GM23338 (cell line): Measurements from ENCODE around the gene KCNK10. TPM values are rescaled to one million over a fixed set of nuclear protein-coding genes. Genes with fewer than 3 reads are reported as not detected.

Source experiments
- ATAC-seq: fragments of 200-7000 bp; cut with Tn5 transposase; 3 replicates; pipeline ENCODE4 v1.9.1; 2020
- DNase-seq: peaks from one replicate; pipeline ENCODE4 v3.0.0-alpha.2; 2015; ENCODE audit warnings: low spot score
- H2AFZ ChIP-seq: fragments of 200-600 bp; sonication (generic); 2 replicates; pipeline ENCODE4 v1.8.0; 2016; ENCODE audit warnings: antibody characterized with exemption, mild to moderate bottlenecking, moderate library complexity
- H3F3A ChIP-seq: fragments of 200-600 bp; sonication (generic); replicated peaks from 2 replicates; pipeline ENCODE4 v1.8.0; 2017; ENCODE audit warnings: antibody characterized with exemption, mixed run types, low read depth
- H3K27ac ChIP-seq: fragments of 200-600 bp; sonication (generic); 2 replicates; pipeline ENCODE4 v1.6.1; 2016; ENCODE audit warnings: low read depth
- H3K27me3 ChIP-seq: fragments of 200-600 bp; sonication (generic); 2 replicates; pipeline ENCODE4 v1.8.0; 2016; ENCODE audit warnings: mild to moderate bottlenecking, mixed run types, moderate library complexity; ENCODE audit not compliant: insufficient read depth
- H3K36me3 ChIP-seq: fragments of 200-600 bp; sonication (generic); 2 replicates; pipeline ENCODE4 v1.8.0; 2016; ENCODE audit warnings: mild to moderate bottlenecking; ENCODE audit not compliant: insufficient read depth
- H3K4me1 ChIP-seq: fragments of 200-600 bp; sonication (generic); 2 replicates; pipeline ENCODE4 v1.8.0; 2016; ENCODE audit warnings: mild to moderate bottlenecking, moderate library complexity; ENCODE audit not compliant: insufficient read depth
- H3K4me2 ChIP-seq: fragments of 200-600 bp; sonication (generic); 2 replicates; pipeline ENCODE4 v1.7.1; 2017; ENCODE audit warnings: mixed run types
- H3K4me3 ChIP-seq: fragments of 200-600 bp; sonication (generic); 2 replicates; pipeline ENCODE4 v1.6.1; 2016; ENCODE audit warnings: mixed run types
- H3K79me2 ChIP-seq: fragments of 200-600 bp; sonication (generic); replicated peaks from 2 replicates; pipeline ENCODE4 v1.8.0; 2017; ENCODE audit warnings: mild to moderate bottlenecking; ENCODE audit not compliant: insufficient read depth
- H3K9me2 ChIP-seq: fragments of 200-600 bp; sonication (generic); 2 replicates; pipeline ENCODE4 v1.8.0; 2017; ENCODE audit not compliant: insufficient read depth
- H4K20me1 ChIP-seq: fragments of 200-600 bp; sonication (generic); replicated peaks from 2 replicates; pipeline ENCODE4 v1.8.0; 2017; ENCODE audit warnings: mild to moderate bottlenecking; ENCODE audit not compliant: insufficient read depth
- H3K27ac Mint-ChIP-seq: 2 replicates; pipeline ENCODE4 v1.8.0; 2020; ENCODE audit warnings: inconsistent platforms, mild to moderate bottlenecking, moderate library complexity, mixed read lengths
- H3K27me3 Mint-ChIP-seq: 3 replicates; pipeline ENCODE4 v1.8.0; 2022; ENCODE audit warnings: low read depth, mild to moderate bottlenecking, moderate library complexity, mixed read lengths, inconsistent platforms; ENCODE audit not compliant: insufficient read depth, poor library complexity
- H3K36me3 Mint-ChIP-seq: 3 replicates; pipeline ENCODE4 v1.8.0; 2021; ENCODE audit warnings: low read depth, mild to moderate bottlenecking, inconsistent platforms, moderate library complexity, mixed read lengths
- H3K4me1 Mint-ChIP-seq: 3 replicates; pipeline ENCODE4 v1.8.0; 2020; ENCODE audit warnings: mild to moderate bottlenecking, inconsistent platforms, mixed read lengths
- H3K4me3 Mint-ChIP-seq: 3 replicates; pipeline ENCODE4 v1.8.0; 2021; ENCODE audit warnings: moderate library complexity, mild to moderate bottlenecking, inconsistent platforms, mixed read lengths
- H3K9me3 Mint-ChIP-seq: 3 replicates; pipeline ENCODE4 v1.8.0; 2020; ENCODE audit warnings: moderate library complexity, mild to moderate bottlenecking, inconsistent platforms, mixed read lengths
- CTCF ChIP-seq, 2 experiments: fragments of 200-600 bp in 1 of 2; sonication (generic) in 1 of 2; conservative IDR thresholded peaks; 2 replicates each; pipeline versions ENCODE4 v1.5.1 to v1.6.1; 2016 to 2017; ENCODE audit warnings: antibody characterized with exemption in 2 of 2, low read depth in 2 of 2, mild to moderate bottlenecking in 2 of 2, moderate library complexity in 1 of 2
- ETS1 ChIP-seq: IDR thresholded peaks from 2 replicates; pipeline ENCODE4 v1.6.1; 2016; ENCODE audit warnings: antibody characterized with exemption
- EZH2phosphoT487 ChIP-seq: fragments of 200-600 bp; sonication (generic); IDR thresholded peaks from one replicate; pipeline ENCODE4 v1.8.1; 2018; ENCODE audit warnings: antibody characterized with exemption; ENCODE audit not compliant: unreplicated experiment
- JUNB ChIP-seq: IDR thresholded peaks from one replicate; pipeline ENCODE4 v1.6.1; 2016; ENCODE audit warnings: antibody characterized with exemption; ENCODE audit not compliant: unreplicated experiment
- NANOG ChIP-seq: IDR thresholded peaks from 2 replicates; pipeline ENCODE4 v1.6.1; 2016; ENCODE audit warnings: antibody characterized with exemption, borderline replicate concordance
- POLR2AphosphoS5 ChIP-seq: IDR thresholded peaks from 2 replicates; pipeline ENCODE4 v1.6.1; 2016; ENCODE audit warnings: antibody characterized with exemption, low read depth
- STAT1 ChIP-seq: IDR thresholded peaks from one replicate; pipeline ENCODE4 v1.6.1; 2016; ENCODE audit warnings: antibody characterized with exemption; ENCODE audit not compliant: unreplicated experiment
- ZNF114 ChIP-seq: fragments of 250-450 bp; sonication (Bioruptor Pico); IDR thresholded peaks from 2 replicates; pipeline ENCODE4 v1.5.0; 2020; ENCODE audit warnings: mild to moderate bottlenecking, moderate library complexity
- ZNF331 ChIP-seq: fragments of 250-450 bp; sonication (Bioruptor Pico); IDR thresholded peaks from 2 replicates; pipeline ENCODE4 v1.5.0; 2020; ENCODE audit warnings: low read depth, mild to moderate bottlenecking, moderate library complexity
- ZNF462 ChIP-seq: fragments of 250-450 bp; sonication (Bioruptor Pico); IDR thresholded peaks from 2 replicates; pipeline ENCODE4 v1.5.0; 2020; ENCODE audit warnings: mild to moderate bottlenecking, moderate library complexity
- polyA plus RNA-seq: library from polyadenylated mRNA; unstranded; fragments of >200 nt; fragmentation: Nextera tagmentation; extraction: Ambion mirVana; gene quantifications from 2 replicates; pipeline ENCODE4 v1.2.1, GENCODE V29; 2016
- total RNA-seq: library from RNA; depleted of rRNA; stranded (reverse); fragments of >200 nt; shearing (Covaris generic); gene quantifications from 2 replicates; pipeline ENCODE4 v1.2.3, GENCODE V29; 2014

KCNK10 gene
- total and polyA plus RNA-seq, 2 experiments from 2014 or later, result 0.29 to 1.0 TPM

- H3K4me3 Mint-ChIP-seq, result no peak overlapping the region
- H3K27me3 Mint-ChIP-seq, result peaks cover 3% of the 10 kb centered on the region
Observed at GRCh38 chr14:88296351-88296750, 26.7 kb downstream of the KCNK10 start.

More at GRCh38 chr14:88296351-88296750, 26.7 kb downstream of the KCNK10 start:
- Histone ChIP-seq H2AFZ (no peak overlapping the region), H3K4me3 (no peak overlapping the region), H3K36me3 (no peaks in the 10 kb centered on the region), H3K27ac (no peak overlapping the region), H3K79me2 (no peaks in the 10 kb centered on the region), H3K9me2 (no peaks in the 10 kb centered on the region), H3F3A (no peaks in the 10 kb centered on the region), H3K4me1 (no peaks in the 10 kb centered on the region), H3K4me2 (no peak overlapping the region), H3K27me3 (no peaks in the 10 kb centered on the region), H4K20me1 (no peaks in the 10 kb centered on the region)
- TF ChIP-seq JUNB, result no peak
- TF ChIP-seq ZNF462 (CRISPR knock-in tag), result no peak
- no peak for TF ChIP-seq EZH2phosphoT487
- TF ChIP-seq STAT1, result no peak
- no peak for TF ChIP-seq ZNF331 (CRISPR knock-in tag)
- TF ChIP-seq ETS1, result no peak
- no peak for TF ChIP-seq CTCF (conservative IDR thresholded peaks at IDR 0.05; ENCODE audit: low read depth in 2 of 2)
- no peak for TF ChIP-seq POLR2AphosphoS5
- TF ChIP-seq NANOG, result no peak
- TF ChIP-seq ZNF114 (CRISPR knock-in tag), result no peak
- Mint-ChIP-seq H3K9me3 (no peaks in the 10 kb centered on the region), H3K36me3 (no peaks in the 10 kb centered on the region), H3K27ac (no peak overlapping the region), H3K4me1 (no peaks in the 10 kb centered on the region)
- ATAC-seq, result no peak
- no peak for DNase-seq
